OCI-LY1 (cell line): Measurements from ENCODE around the gene MAN1A1.

Experiments
- H2AFZ ChIP-seq: fragments of 200-600 bp; sonication (generic), shearing (Covaris generic); 2 replicates; pipeline ENCODE4 v1.6.0; 2014; ENCODE audit warnings: antibody characterized with exemption, mild to moderate bottlenecking, low read length
- H3F3A ChIP-seq: fragments of 200-600 bp; sonication (generic), shearing (Covaris generic); 2 replicates; pipeline ENCODE4 v1.6.0; 2014; ENCODE audit warnings: mild to moderate bottlenecking, antibody characterized with exemption, low read length, moderate library complexity; ENCODE audit not compliant: insufficient read depth
- H3K27ac ChIP-seq: fragments of 200-600 bp; sonication (generic); 2 replicates; pipeline ENCODE4 v1.5.1; 2014; ENCODE audit warnings: low read length, mixed run types, mild to moderate bottlenecking, low read depth; ENCODE audit not compliant: poor library complexity, severe bottlenecking
- H3K27me3 ChIP-seq: fragments of 200-600 bp; sonication (generic); 2 replicates; pipeline ENCODE4 v1.6.0; 2014; ENCODE audit warnings: antibody characterized with exemption, mild to moderate bottlenecking, low read length, moderate library complexity; ENCODE audit not compliant: insufficient read depth
- H3K36me3 ChIP-seq: fragments of 200-600 bp; sonication (generic); 2 replicates; pipeline ENCODE4 v1.6.1; 2014; ENCODE audit warnings: mild to moderate bottlenecking, antibody characterized with exemption, low read length, moderate library complexity, mixed read lengths; ENCODE audit not compliant: insufficient read depth
- H3K4me1 ChIP-seq: fragments of 200-600 bp; sonication (generic); 2 replicates; pipeline ENCODE4 v1.5.1; 2014; ENCODE audit warnings: mild to moderate bottlenecking, low read length, moderate library complexity; ENCODE audit not compliant: insufficient read depth, severe bottlenecking
- H3K4me2 ChIP-seq: fragments of 200-600 bp; sonication (generic), shearing (Covaris generic); 2 replicates; pipeline ENCODE4 v1.6.1; 2014; ENCODE audit warnings: low read length
- H3K4me3 ChIP-seq: fragments of 200-600 bp; sonication (generic); 2 replicates; pipeline ENCODE4 v1.5.1; 2014; ENCODE audit warnings: low read length, low read depth, mild to moderate bottlenecking, mixed read lengths; ENCODE audit not compliant: poor library complexity, severe bottlenecking
- H3K79me2 ChIP-seq: fragments of 200-600 bp; shearing (Covaris generic); 2 replicates; pipeline ENCODE4 v1.6.1; 2016; ENCODE audit warnings: mixed run types, low read length, mixed read lengths; ENCODE audit not compliant: insufficient read depth
- H3K9ac ChIP-seq: fragments of 200-600 bp; sonication (generic), shearing (Covaris generic); 2 replicates; pipeline ENCODE4 v1.6.1; 2014; ENCODE audit warnings: mild to moderate bottlenecking, low read length, mixed read lengths
- H3K9me2 ChIP-seq: fragments of 200-600 bp; sonication (generic), shearing (Covaris generic); 2 replicates; pipeline ENCODE4 v1.6.1; 2014; ENCODE audit warnings: low read depth, mild to moderate bottlenecking, low read length, mixed read lengths
- H3K9me3 ChIP-seq: fragments of 200-600 bp; shearing (Covaris generic); 2 replicates; pipeline ENCODE4 v1.6.1; 2014; ENCODE audit warnings: low read length, mixed read lengths
- H4K20me1 ChIP-seq: fragments of 200-600 bp; sonication (generic), shearing (Covaris generic); 2 replicates; pipeline ENCODE4 v1.6.0; 2016; ENCODE audit warnings: mild to moderate bottlenecking, low read length; ENCODE audit not compliant: insufficient read depth
- EZH2 ChIP-seq: fragments of 200-600 bp; sonication (generic), shearing (Covaris generic); IDR thresholded peaks from 2 replicates; pipeline ENCODE4 v1.8.0; 2017; ENCODE audit warnings: borderline replicate concordance, mixed run types, mild to moderate bottlenecking, antibody characterized with exemption, low read length, moderate library complexity, mixed read lengths
- TF ChIP-seq, protein P1 (sequence below): fragments of 200-600 bp; sonication (generic), shearing (Covaris generic); IDR thresholded peaks from 2 replicates; pipeline ENCODE4 v1.5.1; 2017; ENCODE audit warnings: mild to moderate bottlenecking, antibody characterized with exemption, low read length, moderate library complexity, mixed read lengths

The MAN1A1 gene

GRCh38 chr6:119284861-119285521 lies 64.6 kb downstream of the MAN1A1 start:
- peaks cover 10% of the 10 kb centered on the region for H3K36me3 ChIP-seq
- H3K27ac ChIP-seq: no peak overlapping the region
- no peaks in the 10 kb centered on the region for H3K79me2 ChIP-seq
- no peaks in the 10 kb centered on the region for H3K9me3 ChIP-seq
- H3K9me2 ChIP-seq: no peaks in the 10 kb centered on the region
- H3F3A ChIP-seq: no peaks in the 10 kb centered on the region
- H2AFZ ChIP-seq: no peak overlapping the region
- H3K9ac ChIP-seq: no peak overlapping the region
- no peak for TF ChIP-seq EZH2
- TF ChIP-seq, protein P1, sequence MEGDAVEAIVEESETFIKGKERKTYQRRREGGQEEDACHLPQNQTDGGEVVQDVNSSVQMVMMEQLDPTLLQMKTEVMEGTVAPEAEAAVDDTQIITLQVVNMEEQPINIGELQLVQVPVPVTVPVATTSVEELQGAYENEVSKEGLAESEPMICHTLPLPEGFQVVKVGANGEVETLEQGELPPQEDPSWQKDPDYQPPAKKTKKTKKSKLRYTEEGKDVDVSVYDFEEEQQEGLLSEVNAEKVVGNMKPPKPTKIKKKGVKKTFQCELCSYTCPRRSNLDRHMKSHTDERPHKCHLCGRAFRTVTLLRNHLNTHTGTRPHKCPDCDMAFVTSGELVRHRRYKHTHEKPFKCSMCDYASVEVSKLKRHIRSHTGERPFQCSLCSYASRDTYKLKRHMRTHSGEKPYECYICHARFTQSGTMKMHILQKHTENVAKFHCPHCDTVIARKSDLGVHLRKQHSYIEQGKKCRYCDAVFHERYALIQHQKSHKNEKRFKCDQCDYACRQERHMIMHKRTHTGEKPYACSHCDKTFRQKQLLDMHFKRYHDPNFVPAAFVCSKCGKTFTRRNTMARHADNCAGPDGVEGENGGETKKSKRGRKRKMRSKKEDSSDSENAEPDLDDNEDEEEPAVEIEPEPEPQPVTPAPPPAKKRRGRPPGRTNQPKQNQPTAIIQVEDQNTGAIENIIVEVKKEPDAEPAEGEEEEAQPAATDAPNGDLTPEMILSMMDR: peak; percentile 39
- no peak overlapping the region for H3K4me2 ChIP-seq
- no peak overlapping the region for H3K4me3 ChIP-seq
- peaks cover 9% of the 10 kb centered on the region for H3K4me1 ChIP-seq
- no peaks in the 10 kb centered on the region for H3K27me3 ChIP-seq
- H4K20me1 ChIP-seq: no peaks in the 10 kb centered on the region

- Histone ChIP-seq H3K9ac (no peak overlapping the region), H3K4me2 (no peak overlapping the region), H3K79me2 (no peaks in the 10 kb centered on the region), H3K9me2 (no peaks in the 10 kb centered on the region), H4K20me1 (no peaks in the 10 kb centered on the region), H2AFZ (no peak overlapping the region), H3K36me3 (peaks cover 10% of the 10 kb centered on the region), H3K27ac (no peak overlapping the region), H3K27me3 (no peaks in the 10 kb centered on the region), H3K4me1 (peaks cover 9% of the 10 kb centered on the region), H3K4me3 (no peak overlapping the region), H3F3A (no peaks in the 10 kb centered on the region), H3K9me3 (no peaks in the 10 kb centered on the region)
- TF ChIP-seq, protein P1: no peak
- no peak for TF ChIP-seq EZH2
These were observed 65.5 kb downstream of the MAN1A1 start for GRCh38 chr6:119283979-119284545.

DNA sequence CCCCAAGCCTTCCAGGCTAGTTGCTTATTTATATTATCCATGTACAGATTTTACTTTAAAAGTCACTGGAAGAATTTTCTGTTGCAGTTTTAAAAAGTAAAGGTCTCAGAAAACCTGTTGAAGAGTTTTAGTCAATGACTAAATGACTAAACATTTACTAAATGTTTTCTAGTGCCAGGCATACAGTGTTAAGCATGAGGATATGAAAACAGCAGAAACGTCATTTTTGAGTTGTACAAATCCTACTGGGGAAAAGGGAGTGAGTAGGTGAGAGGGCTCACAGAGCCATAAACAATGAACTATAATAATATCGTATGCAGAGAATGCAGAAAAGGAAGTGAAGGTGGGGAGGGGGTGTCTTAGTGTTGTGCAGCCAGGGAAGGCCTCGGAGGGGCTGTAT lies 66.3 kb downstream of the MAN1A1 start:
- peaks cover 10% of the 10 kb centered on the region for H3K36me3 ChIP-seq
- no peak overlapping the region for H3K4me2 ChIP-seq
- H4K20me1 ChIP-seq: no peaks in the 10 kb centered on the region
- H3K9me3 ChIP-seq: no peaks in the 10 kb centered on the region
- no peaks in the 10 kb centered on the region for H3K9me2 ChIP-seq
- H2AFZ ChIP-seq: no peak overlapping the region
- H3K9ac ChIP-seq: no peak overlapping the region
- H3K27me3 ChIP-seq: no peaks in the 10 kb centered on the region
- no peaks in the 10 kb centered on the region for H3F3A ChIP-seq
- H3K4me1 ChIP-seq: peaks cover 9% of the 10 kb centered on the region
- H3K4me3 ChIP-seq: no peak overlapping the region
- H3K27ac ChIP-seq: no peak overlapping the region
- TF ChIP-seq, protein P1: no peak
- H3K79me2 ChIP-seq: no peaks in the 10 kb centered on the region
